ENCODE data around the gene MDFIC2. TPM values are rescaled to one million over a fixed set of nuclear protein-coding genes. Genes with fewer than 3 reads are reported as not detected.

Gene MDFIC2
- polyA plus RNA-seq, 1 of the 3 experiments (the other 2 are of a cell fraction) = not detected

DNA sequence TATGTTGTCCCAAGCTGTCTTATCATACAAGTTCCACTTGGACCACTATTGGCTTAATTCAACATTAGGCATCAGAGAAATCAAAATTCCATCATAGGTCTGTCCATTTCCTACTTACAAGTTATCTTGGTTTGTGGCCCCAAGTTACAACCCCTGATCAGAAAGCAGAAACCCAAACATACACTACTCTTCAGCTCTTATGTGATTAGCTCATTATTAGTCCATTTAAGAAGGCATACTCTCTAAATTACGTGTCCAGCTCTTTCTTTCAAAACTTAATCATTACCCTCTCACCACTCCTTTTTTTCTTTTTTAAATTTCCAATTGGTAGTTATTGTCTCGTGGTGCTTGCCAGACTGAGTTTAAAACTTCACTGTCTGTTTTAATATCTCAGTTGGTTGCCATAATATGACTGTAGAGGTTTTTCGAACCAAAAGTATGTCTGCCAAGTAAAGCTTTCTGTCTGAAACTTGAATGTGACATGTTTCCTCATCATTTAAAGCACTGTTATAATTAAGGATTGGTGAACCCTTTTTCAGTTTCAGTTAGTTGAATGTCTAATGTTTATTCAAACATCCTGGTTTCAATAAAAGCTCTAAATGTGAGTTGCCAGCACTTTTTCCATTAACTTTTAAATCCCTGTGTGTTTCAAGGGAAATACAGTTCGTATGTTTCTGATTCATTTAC lies 162.6 kb downstream of the MDFIC2 start:
- no peak overlapping the region for H3K4me2 ChIP-seq
- H3K79me2 ChIP-seq (ENCODE audit: insufficient read depth) = no peaks in the 10 kb centered on the region
- TF ChIP-seq, protein P1, sequence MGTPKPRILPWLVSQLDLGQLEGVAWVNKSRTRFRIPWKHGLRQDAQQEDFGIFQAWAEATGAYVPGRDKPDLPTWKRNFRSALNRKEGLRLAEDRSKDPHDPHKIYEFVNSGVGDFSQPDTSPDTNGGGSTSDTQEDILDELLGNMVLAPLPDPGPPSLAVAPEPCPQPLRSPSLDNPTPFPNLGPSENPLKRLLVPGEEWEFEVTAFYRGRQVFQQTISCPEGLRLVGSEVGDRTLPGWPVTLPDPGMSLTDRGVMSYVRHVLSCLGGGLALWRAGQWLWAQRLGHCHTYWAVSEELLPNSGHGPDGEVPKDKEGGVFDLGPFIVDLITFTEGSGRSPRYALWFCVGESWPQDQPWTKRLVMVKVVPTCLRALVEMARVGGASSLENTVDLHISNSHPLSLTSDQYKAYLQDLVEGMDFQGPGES (IDR thresholded peaks at IDR 0.05; ENCODE audit: low read depth, low read length) = no peak
- TF ChIP-seq MEF2A (IDR thresholded peaks at IDR 0.05; ENCODE audit: borderline replicate concordance, low read depth) (no peak), JUND (IDR thresholded peaks at IDR 0.05) (no peak), SIN3A (IDR thresholded peaks at IDR 0.05; ENCODE audit: borderline replicate concordance, low read depth, low read length) (no peak), MXI1 (IDR thresholded peaks at IDR 0.05; ENCODE audit: low read depth, low read length) (no peak), TCF12 (IDR thresholded peaks at IDR 0.05) (no peak)
- TF ChIP-seq, protein P2, sequence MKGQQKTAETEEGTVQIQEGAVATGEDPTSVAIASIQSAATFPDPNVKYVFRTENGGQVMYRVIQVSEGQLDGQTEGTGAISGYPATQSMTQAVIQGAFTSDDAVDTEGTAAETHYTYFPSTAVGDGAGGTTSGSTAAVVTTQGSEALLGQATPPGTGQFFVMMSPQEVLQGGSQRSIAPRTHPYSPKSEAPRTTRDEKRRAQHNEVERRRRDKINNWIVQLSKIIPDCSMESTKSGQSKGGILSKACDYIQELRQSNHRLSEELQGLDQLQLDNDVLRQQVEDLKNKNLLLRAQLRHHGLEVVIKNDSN (IDR thresholded peaks at IDR 0.05; ENCODE audit: borderline replicate concordance, low read depth) = no peak
- H3F3A ChIP-seq (replicated peaks; ENCODE audit: insufficient read depth) = no peaks in the 10 kb centered on the region
- H2AFZ ChIP-seq (ENCODE audit: low read depth) = no peak overlapping the region
- H3K4me3 ChIP-seq (ENCODE audit: low read depth in 2 of 2, low read length in 1 of 2) = no peak overlapping the region
- H3K27ac ChIP-seq (ENCODE audit: low read depth in 2 of 2, low read length in 1 of 2) = no peak overlapping the region
- ChIA-PET POLR2A (no interaction called here), CTCF (interaction anchor here (1.2 to 1.8 kb wide), 3 partner anchors 14 to 63 kb away, joined by 3 to 8 read pairs (median 3); no protein-coding TSS in a partner anchor)
- H3K9me3 ChIP-seq = no peaks in the 10 kb centered on the region
- no peaks in the 10 kb centered on the region for H3K36me3 ChIP-seq (replicated peaks in 1 of 2; ENCODE audit: control insufficient read depth in 1 of 2, insufficient read depth in 2 of 2, low read length in 1 of 2)
- H3K9ac ChIP-seq = no peak overlapping the region
- no peaks in the 10 kb centered on the region for H3K4me1 ChIP-seq (ENCODE audit: control insufficient read depth in 1 of 2, insufficient read depth in 2 of 2, low read depth in 1 of 2, low read length in 1 of 2)
- H4K20me1 ChIP-seq (ENCODE audit: insufficient read depth) = no peaks in the 10 kb centered on the region
- WGBS (ENCODE audit: low lambda C conversion rate) = 31% methylated on average over 4 of the region's 4 CpGs
- H3K9me2 ChIP-seq = no peaks in the 10 kb centered on the region
- no peaks in the 10 kb centered on the region for H3K27me3 ChIP-seq (ENCODE audit: insufficient read depth)
- DNase-seq = no peak

Measured in SK-N-SH (cell line).